OCI-LY7 (cell line): ENCODE data around the gene YBX2. TPM values are rescaled to one million over a fixed set of nuclear protein-coding genes. Genes with fewer than 3 reads are reported as not detected.
A peak's percentile ranks its signal among the peaks of the same experiment; 100 is the strongest.

ENCODE experiments used
- BruUV-seq: library from RNA; stranded (reverse); fragments of 400-500 nt; replicated peaks from 2 replicates; lab custom pipeline; 2021; lab: Mats Ljungman, UMichigan
- CTCF ChIA-PET: fragments of 300-600 bp; sonication (Branson Sonifier 250); formaldehyde crosslinking; loops from one replicate; lab custom pipeline; 2022; ENCODE audit warnings: antibody characterized with exemption; ENCODE audit not compliant: unreplicated experiment; lab: Charles Lee
- POLR2A ChIA-PET: fragments of 300-600 bp; sonication (Branson Sonifier 250); formaldehyde crosslinking; loops from one replicate; lab custom pipeline; 2022; ENCODE audit warnings: antibody characterized with exemption; lab: Charles Lee
- DNase-seq: peaks from one replicate; pipeline ENCODE4 v3.0.0-alpha.2; 2015; ENCODE audit warnings: low spot score
- H2AFZ ChIP-seq: fragments of 200-600 bp; sonication (generic), shearing (Covaris generic); 2 replicates; pipeline ENCODE4 v1.6.1; 2014; ENCODE audit warnings: mild to moderate bottlenecking, antibody characterized with exemption, low read length, moderate library complexity
- H3K27ac ChIP-seq: fragments of 200-600 bp; sonication (generic); 2 replicates; pipeline ENCODE4 v1.5.1; 2014; ENCODE audit warnings: mixed run types, low read depth, mild to moderate bottlenecking, moderate library complexity, low read length, inconsistent platforms; ENCODE audit not compliant: poor library complexity, severe bottlenecking
- H3K36me3 ChIP-seq: fragments of 200-600 bp; sonication (generic); 2 replicates; pipeline ENCODE4 v1.6.1; 2014; ENCODE audit warnings: mild to moderate bottlenecking, antibody characterized with exemption, low read length, moderate library complexity, mixed read lengths; ENCODE audit not compliant: insufficient read depth
- H3K4me1 ChIP-seq: fragments of 200-600 bp; sonication (generic); 2 replicates; pipeline ENCODE4 v1.5.1; 2014; ENCODE audit warnings: mild to moderate bottlenecking, low read length; ENCODE audit not compliant: insufficient read depth, poor library complexity, severe bottlenecking
- H3K4me2 ChIP-seq: fragments of 200-600 bp; sonication (generic); 2 replicates; pipeline ENCODE4 v1.6.1; 2014; ENCODE audit warnings: mild to moderate bottlenecking, low read length
- H3K4me3 ChIP-seq: fragments of 200-600 bp; sonication (generic); 2 replicates; pipeline ENCODE4 v1.5.1; 2014; ENCODE audit warnings: mild to moderate bottlenecking, low read depth, low read length; ENCODE audit not compliant: poor library complexity, severe bottlenecking
- H3K79me2 ChIP-seq: fragments of 200-600 bp; sonication (generic); 2 replicates; pipeline ENCODE4 v1.6.1; 2016; ENCODE audit warnings: low read depth, mild to moderate bottlenecking, low read length, moderate library complexity, mixed read lengths; ENCODE audit not compliant: insufficient read depth
- H3K9me2 ChIP-seq: fragments of 200-600 bp; sonication (generic); 2 replicates; pipeline ENCODE4 v1.6.1; 2016; ENCODE audit warnings: mild to moderate bottlenecking, low read length, mixed read lengths; ENCODE audit not compliant: insufficient read depth
- H3K9me3 ChIP-seq: fragments of 200-600 bp; sonication (generic); 2 replicates; pipeline ENCODE4 v1.6.1; 2014; ENCODE audit warnings: mild to moderate bottlenecking, mixed run types, low read length, mixed read lengths
- H4K20me1 ChIP-seq: fragments of 200-600 bp; sonication (generic); 2 replicates; pipeline ENCODE4 v1.6.1; 2014; ENCODE audit warnings: mild to moderate bottlenecking, antibody characterized with exemption, low read length, moderate library complexity, mixed read lengths; ENCODE audit not compliant: insufficient read depth
- EZH2phosphoT487 ChIP-seq: fragments of 200-600 bp; sonication (generic); IDR thresholded peaks from 2 replicates; pipeline ENCODE4 v1.6.1; 2018; ENCODE audit warnings: low read depth, borderline replicate concordance, mild to moderate bottlenecking, mixed run types, antibody characterized with exemption, low read length, moderate library complexity, mixed read lengths
- intact Hi-C: fragments of 100-400 bp; cut with micrococcal nuclease; formaldehyde crosslinking; loops from one replicate; pipeline ENCODE4 v1.10.0; 2022; ENCODE audit not compliant: unreplicated experiment
- total RNA-seq, 2 experiments: library from RNA; depleted of rRNA in 1 of 2; stranded (reverse); fragments of >200 nt in 1 of 2; shearing (Covaris generic) in 1 of 2; gene quantifications; 2 replicates each; pipeline ENCODE4 v1.2.3, GENCODE V29; 2014 to 2022
- TF ChIP-seq, protein P1 (sequence below): fragments of 200-600 bp; sonication (generic); conservative IDR thresholded peaks from 2 replicates; pipeline ENCODE4 v1.5.1; 2014; ENCODE audit warnings: mild to moderate bottlenecking, antibody characterized with exemption, low read length, moderate library complexity, mixed read lengths

The YBX2 gene
- total RNA-seq, 2 experiments from 2014 or later: 6.7 to 9.8 TPM

DNA sequence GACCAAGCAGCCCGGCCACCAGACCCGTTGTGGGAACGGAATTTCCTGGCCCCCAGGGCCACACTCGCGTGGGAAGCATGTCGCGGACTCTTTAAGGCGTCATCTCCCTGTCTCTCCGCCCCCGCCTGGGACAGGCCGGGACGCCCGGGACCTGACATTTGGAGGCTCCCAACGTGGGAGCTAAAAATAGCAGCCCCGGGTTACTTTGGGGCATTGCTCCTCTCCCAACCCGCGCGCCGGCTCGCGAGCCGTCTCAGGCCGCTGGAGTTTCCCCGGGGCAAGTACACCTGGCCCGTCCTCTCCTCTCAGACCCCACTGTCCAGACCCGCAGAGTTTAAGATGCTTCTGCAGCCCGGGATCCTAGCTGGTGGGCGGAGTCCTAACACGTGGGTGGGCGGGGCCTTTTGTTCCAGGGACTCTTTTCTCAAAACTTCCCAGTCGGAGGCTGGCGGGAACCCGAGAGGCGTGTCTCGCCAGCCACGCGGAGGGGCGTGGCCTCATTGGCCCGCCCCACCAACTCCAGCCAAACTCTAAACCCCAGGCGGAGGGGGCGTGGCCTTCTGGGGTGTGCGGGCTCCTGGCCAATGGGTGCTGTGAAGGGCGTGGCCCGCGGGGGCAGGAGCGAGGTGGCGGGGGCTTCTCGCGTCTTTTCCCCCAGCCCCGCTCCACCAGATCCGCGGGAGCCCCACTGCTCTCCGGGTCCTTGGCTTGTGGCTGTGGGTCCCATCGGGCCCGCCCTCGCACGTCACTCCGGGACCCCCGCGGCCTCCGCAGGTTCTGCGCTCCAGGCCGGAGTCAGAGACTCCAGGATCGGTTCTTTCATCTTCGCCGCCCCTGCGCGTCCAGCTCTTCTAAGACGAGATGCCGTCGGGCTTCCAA, 13.1 kb downstream of the YBX2 start, which contains the start of gene SLC2A4:
Gene SLC2A4 (plus strand): TSS at position 645 of the 879 bp plus-strand sequence. CDS start 217 bp downstream, at position 862.
- CTCF ChIA-PET: interaction anchor here (1.0 kb wide), 1 partner anchor 16 kb away, joined by 4 read pairs; no protein-coding TSS in a partner anchor
- H3K4me3 ChIP-seq: peak within 1 kb of the TSS; percentile 59
- intact Hi-C loops: loop anchor here (1.0 to 2.0 kb wide), 3 partner anchors 55 to 154 kb away; partner anchors contain the start of genes ACAP1, KCTD11 and TMEM102

DNA sequence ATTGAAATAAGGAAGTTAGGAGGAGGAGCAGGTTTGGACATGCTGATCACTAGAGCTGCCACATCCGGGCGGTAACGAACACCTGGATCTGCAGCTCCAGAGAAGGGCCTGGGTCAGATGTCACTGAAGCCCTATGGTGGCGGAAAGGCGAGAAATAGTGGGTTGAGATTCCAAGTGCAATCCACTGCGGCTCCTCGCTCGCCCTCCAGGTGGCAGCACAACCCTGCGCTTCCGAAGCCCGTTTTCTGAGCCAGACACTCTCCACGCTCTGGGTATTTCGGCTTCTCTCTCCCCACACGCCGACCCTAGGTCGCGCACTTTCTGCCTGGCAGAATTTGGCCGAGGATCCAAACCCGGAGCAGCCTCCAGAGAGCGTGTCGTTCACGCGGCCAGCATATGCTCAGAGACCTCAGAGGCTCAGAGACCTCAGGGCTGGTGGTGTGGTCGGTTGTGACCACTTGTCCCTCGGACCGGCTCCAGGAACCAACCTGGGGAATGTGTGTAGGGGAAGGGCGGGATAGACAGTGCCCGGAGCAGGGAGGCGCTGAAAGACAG, 13.8 kb downstream of the YBX2 start:
- BruUV-seq: no TSS peak

More for the DNA sequence above, 13.1 kb downstream of the YBX2 start, which contains the start of gene SLC2A4:
- H2AFZ ChIP-seq: peak within 1 kb of the TSS; percentile 56
- no peaks in the 10 kb centered on the region for H3K36me3 ChIP-seq
- TF ChIP-seq EZH2phosphoT487: no peak
- TF ChIP-seq, protein P1, sequence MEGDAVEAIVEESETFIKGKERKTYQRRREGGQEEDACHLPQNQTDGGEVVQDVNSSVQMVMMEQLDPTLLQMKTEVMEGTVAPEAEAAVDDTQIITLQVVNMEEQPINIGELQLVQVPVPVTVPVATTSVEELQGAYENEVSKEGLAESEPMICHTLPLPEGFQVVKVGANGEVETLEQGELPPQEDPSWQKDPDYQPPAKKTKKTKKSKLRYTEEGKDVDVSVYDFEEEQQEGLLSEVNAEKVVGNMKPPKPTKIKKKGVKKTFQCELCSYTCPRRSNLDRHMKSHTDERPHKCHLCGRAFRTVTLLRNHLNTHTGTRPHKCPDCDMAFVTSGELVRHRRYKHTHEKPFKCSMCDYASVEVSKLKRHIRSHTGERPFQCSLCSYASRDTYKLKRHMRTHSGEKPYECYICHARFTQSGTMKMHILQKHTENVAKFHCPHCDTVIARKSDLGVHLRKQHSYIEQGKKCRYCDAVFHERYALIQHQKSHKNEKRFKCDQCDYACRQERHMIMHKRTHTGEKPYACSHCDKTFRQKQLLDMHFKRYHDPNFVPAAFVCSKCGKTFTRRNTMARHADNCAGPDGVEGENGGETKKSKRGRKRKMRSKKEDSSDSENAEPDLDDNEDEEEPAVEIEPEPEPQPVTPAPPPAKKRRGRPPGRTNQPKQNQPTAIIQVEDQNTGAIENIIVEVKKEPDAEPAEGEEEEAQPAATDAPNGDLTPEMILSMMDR: no peak
- no peaks in the 10 kb centered on the region for H4K20me1 ChIP-seq
- no peaks in the 10 kb centered on the region for H3K9me3 ChIP-seq
- H3K9me2 ChIP-seq: no peaks in the 10 kb centered on the region
- H3K4me2 ChIP-seq: peak within 1 kb of the TSS; percentile 88
- DNase-seq: peak; percentile 96
- no TSS peak for BruUV-seq
- H3K27ac ChIP-seq: peak within 1 kb of the TSS; percentile 57
- POLR2A ChIA-PET: interaction anchor here (0.7 to 1.3 kb wide), 2 partner anchors 11 to 55 kb away, joined by 4 to 5 read pairs; no protein-coding TSS in a partner anchor
- H3K79me2 ChIP-seq: no peaks in the 10 kb centered on the region
- H3K4me1 ChIP-seq: peaks cover 37% of the 10 kb centered on the region

More for the DNA sequence above, 13.8 kb downstream of the YBX2 start:
- no peaks in the 10 kb centered on the region for H3K9me3 ChIP-seq
- TF ChIP-seq, protein P1: peak; percentile 96
- no peak for TF ChIP-seq EZH2phosphoT487
- peak overlapping the region; percentile 59 for H3K4me3 ChIP-seq
- intact Hi-C loops: loop anchor here (1.0 to 2.0 kb wide), 5 partner anchors 16 to 235 kb away; partner anchors contain the start of genes ACAP1, KCTD11 and TMEM102
- ChIA-PET POLR2A (interaction anchor here (0.6 to 1.3 kb wide), 3 partner anchors 11 to 24 kb away, joined by 3 to 5 read pairs (median 3); no protein-coding TSS in a partner anchor), CTCF (interaction anchor here (0.5 to 1.0 kb wide), 3 partner anchors 16 to 203 kb away, joined by 3 to 4 read pairs (median 4); partner anchors contain the start of gene POLR2A)
- peak overlapping the region; percentile 57 for H3K27ac ChIP-seq
- DNase-seq: peak; percentile 92
- H3K36me3 ChIP-seq: no peaks in the 10 kb centered on the region
- no peaks in the 10 kb centered on the region for H3K9me2 ChIP-seq
- no peaks in the 10 kb centered on the region for H4K20me1 ChIP-seq
- H3K79me2 ChIP-seq: no peaks in the 10 kb centered on the region
- H2AFZ ChIP-seq: peak overlapping the region; percentile 85; the same call in 1 of the 2 replicates
- peaks cover 32% of the 10 kb centered on the region for H3K4me1 ChIP-seq
- peak overlapping the region; percentile 88 for H3K4me2 ChIP-seq
